ENCODE data around the gene ZC3H13.

ZC3H13 gene

DNA sequence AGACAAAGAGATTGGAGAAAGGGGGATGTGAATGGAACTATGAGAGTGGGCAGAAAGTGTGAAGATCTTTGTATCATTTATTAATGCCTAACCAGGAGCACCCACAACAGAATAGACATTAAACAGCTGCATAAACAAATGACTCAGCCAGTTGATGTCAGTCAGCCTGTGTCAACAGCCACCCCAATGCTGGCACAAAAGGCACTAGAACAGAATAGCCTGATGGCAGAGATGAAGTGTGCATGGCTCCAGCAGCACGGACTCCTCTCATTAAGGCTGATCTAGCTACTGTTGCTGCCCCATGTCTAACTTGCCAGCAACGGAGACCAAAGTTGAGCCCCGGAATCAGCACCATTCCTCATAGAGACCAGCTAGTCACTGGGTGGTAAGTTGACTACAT, 44.5 kb upstream of the ZC3H13 start:
- H3K27ac ChIP-seq, result no peak overlapping the region
- TF ChIP-seq, protein P1, sequence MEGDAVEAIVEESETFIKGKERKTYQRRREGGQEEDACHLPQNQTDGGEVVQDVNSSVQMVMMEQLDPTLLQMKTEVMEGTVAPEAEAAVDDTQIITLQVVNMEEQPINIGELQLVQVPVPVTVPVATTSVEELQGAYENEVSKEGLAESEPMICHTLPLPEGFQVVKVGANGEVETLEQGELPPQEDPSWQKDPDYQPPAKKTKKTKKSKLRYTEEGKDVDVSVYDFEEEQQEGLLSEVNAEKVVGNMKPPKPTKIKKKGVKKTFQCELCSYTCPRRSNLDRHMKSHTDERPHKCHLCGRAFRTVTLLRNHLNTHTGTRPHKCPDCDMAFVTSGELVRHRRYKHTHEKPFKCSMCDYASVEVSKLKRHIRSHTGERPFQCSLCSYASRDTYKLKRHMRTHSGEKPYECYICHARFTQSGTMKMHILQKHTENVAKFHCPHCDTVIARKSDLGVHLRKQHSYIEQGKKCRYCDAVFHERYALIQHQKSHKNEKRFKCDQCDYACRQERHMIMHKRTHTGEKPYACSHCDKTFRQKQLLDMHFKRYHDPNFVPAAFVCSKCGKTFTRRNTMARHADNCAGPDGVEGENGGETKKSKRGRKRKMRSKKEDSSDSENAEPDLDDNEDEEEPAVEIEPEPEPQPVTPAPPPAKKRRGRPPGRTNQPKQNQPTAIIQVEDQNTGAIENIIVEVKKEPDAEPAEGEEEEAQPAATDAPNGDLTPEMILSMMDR (conservative IDR thresholded peaks at IDR 0.05), result no peak
- TF ChIP-seq ZFX (IDR thresholded peaks at IDR 0.05), result no peak

DNA sequence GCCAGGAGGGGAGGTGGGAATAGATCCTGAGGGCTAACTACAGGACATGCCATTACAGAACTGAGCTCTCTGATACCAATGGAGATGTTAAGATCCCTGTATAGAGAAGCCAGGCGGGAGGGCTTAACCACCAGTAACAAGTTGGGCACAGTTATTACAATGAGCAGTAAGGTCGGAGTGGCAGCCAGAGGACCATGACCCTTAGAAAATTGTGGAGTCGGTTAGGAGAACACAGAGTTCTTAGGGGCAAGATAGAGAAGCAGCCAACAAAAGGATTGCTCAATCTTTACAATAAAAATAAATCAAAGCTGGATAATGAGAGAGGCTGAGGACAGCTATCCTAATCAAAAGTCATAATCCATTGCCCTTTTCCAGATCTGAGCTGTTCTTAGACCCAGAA, 41.9 kb upstream of the ZC3H13 start:
- TF ChIP-seq, protein P1 (conservative IDR thresholded peaks at IDR 0.05), result no peak
- TF ChIP-seq ZFX (IDR thresholded peaks at IDR 0.05), result no peak

DNA sequence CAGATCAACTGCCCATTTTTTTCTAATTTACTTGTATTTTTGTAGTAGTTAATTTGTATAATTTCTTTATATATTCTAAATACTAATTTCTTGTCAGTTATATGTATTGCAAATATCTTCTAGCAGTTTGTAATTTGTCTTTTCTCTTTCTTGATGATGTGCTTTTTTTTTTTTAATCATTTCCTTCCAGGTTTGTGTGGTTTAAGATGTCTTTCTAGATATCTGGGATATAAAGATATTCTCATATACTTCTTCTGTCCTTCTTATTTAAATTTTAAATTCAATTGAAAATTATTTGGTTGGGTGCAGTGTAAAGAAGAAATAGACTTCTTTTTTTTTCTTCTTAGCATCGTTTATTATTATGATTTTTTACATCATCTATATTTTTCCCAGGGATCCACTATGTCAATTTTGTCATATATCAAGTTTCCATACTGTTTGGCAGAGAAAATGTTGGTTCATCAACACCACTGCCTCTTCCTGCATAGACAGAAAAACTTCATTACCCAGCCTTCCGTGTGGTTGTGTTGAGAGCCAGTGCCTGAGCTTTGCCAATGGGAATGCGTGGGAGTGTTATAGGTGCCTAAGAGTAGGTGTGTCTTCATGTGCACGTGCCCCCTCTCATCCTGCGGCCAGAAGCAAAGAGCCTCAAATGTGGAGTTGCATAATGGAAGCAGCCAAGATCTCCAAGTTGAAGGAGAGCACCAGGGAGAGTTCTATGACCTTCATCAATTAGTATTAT, 36.4 kb upstream of the ZC3H13 start:
- no peak for TF ChIP-seq ZFX (IDR thresholded peaks at IDR 0.05)
- TF ChIP-seq, protein P1 (conservative IDR thresholded peaks at IDR 0.05), result no peak
- H3K27ac ChIP-seq, result no peak overlapping the region

More for the DNA sequence above, 41.9 kb upstream of the ZC3H13 start:
- no peak overlapping the region for H3K27ac ChIP-seq

DNA sequence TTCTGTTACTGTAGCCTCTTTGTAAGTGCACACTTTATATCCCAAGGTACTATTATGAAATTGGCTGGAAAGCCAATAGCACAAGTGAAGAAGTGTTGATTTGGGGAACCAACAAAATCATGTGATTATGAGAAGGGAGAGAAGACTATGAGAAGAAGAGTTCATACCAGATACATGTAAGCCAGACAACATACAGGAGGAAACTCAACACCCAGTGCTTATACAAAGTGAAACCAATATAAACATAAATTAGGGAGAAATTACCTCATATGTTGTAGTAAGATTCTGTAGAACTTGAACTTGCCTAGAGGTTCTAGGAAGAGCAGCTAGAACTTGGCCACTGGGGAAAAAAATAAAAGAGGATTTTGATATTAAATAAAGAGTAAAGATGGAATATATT, 34.9 kb upstream of the ZC3H13 start:
- H3K27ac ChIP-seq, result no peak overlapping the region
- no peak for TF ChIP-seq ZFX (IDR thresholded peaks at IDR 0.05)
- TF ChIP-seq, protein P1 (conservative IDR thresholded peaks at IDR 0.05), result no peak

DNA sequence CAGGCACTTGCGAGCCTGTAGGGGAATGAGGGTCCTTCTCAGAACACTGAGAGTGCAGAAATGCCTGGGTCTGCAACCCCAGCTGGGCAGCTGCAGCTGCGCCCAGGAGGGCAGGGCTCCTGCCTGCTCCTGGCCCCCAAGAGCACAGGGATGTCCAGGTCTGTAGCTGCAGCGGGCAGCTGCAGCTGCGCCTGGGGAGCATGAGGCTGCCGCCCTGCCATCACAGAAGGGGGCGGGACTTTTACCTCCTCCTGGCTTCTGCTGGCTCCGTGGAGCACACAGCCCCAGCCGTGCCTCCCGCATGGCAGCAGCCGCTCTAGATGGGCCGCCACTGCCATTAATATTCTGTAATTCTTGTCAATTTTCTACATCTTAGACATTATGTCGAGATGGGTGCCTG, 34.4 kb upstream of the ZC3H13 start:
- TF ChIP-seq ZFX (IDR thresholded peaks at IDR 0.05), result no peak
- TF ChIP-seq, protein P1 (conservative IDR thresholded peaks at IDR 0.05), result no peak
- H3K27ac ChIP-seq, result no peak overlapping the region

DNA sequence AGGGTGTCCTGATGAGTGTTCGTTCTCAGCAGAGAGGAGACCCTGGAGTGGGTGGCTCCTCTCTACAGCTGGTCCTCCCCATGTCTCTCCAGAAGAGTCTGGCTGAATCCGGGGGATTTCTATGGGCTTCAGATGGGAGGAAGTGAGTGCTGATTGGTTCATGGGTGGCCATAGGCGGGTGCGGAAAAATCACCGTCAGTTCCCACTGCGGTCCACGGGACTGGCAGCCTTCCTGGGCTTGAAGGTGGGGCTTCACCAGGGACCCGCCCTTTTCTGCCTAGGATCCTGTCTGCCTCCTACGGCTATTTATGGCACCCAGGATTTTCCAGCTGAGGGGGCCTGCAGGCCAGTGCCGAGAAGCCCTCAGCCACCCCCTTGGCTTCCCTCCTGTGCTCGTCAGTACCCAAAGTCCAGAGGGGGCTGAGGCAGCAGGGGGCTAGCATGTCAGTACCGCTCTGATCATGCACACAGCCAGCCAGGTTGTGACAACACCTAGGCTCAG, 33.9 kb upstream of the ZC3H13 start:
- H3K27ac ChIP-seq, result no peak overlapping the region
- no peak for TF ChIP-seq ZFX (IDR thresholded peaks at IDR 0.05)
- TF ChIP-seq, protein P1 (conservative IDR thresholded peaks at IDR 0.05), result no peak

DNA sequence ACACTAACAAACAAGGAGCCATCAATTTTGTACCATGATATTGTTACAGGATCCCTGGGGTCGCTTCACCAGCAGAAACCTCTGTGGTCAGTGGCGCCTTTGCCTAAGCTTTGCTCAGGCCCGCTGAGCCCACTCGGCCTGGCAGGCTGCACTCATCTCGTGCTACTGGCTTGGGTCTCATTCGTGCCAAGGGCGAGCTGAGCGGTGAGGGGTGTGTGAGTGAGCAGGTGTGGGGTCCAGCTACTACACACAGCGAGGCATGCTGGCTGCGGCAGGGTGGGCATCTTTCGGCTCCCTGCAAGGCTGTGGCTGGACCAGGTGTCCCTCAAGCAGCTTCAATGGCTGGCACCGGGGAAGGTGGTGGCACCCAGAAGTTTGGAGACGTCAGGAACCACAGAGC, 33.2 kb upstream of the ZC3H13 start:
- no peak overlapping the region for H3K27ac ChIP-seq
- TF ChIP-seq ZFX (IDR thresholded peaks at IDR 0.05), result no peak
- TF ChIP-seq, protein P1 (conservative IDR thresholded peaks at IDR 0.05), result no peak

All from C4-2B (cell line).